K562 (cell line): Measurements from ENCODE around the gene CAPZB. TPM values are rescaled to one million over a fixed set of nuclear protein-coding genes. Genes with fewer than 3 reads are reported as not detected.

ENCODE experiments used
- CTBP1 ChIP-seq: fragments of 450-650 bp; IDR thresholded peaks from 2 replicates; pipeline ENCODE4 v1.6.1; 2016; ENCODE audit warnings: borderline replicate concordance
- EP300 ChIP-seq: IDR thresholded peaks from 2 replicates; pipeline ENCODE4 v1.6.1; 2012; ENCODE audit warnings: low read length, improper control_type of control experiment
- ESRRB ChIP-seq: fragments of 250-450 bp; sonication (Bioruptor Pico); IDR thresholded peaks from 2 replicates; pipeline ENCODE4 v1.5.0; 2020; ENCODE audit warnings: mild to moderate bottlenecking, moderate library complexity, borderline replicate concordance
- FOXP1 ChIP-seq: sonication (generic); formaldehyde crosslinking; IDR thresholded peaks from 2 replicates; pipeline ENCODE4 v1.8.0; 2022; ENCODE audit warnings: mild to moderate bottlenecking, missing genetic modification reagents
- HDAC2 ChIP-seq: fragments of 450-650 bp; IDR thresholded peaks from 2 replicates; pipeline ENCODE4 v1.6.1; 2016; ENCODE audit warnings: mild to moderate bottlenecking
- KDM2B ChIP-seq: fragments of 250-450 bp; sonication (Bioruptor Pico); IDR thresholded peaks from 2 replicates; pipeline ENCODE4 v1.8.0; 2021; ENCODE audit warnings: mild to moderate bottlenecking, moderate library complexity
- KLF16 ChIP-seq: IDR thresholded peaks from 2 replicates; pipeline ENCODE4 v1.6.1; 2016; ENCODE audit warnings: antibody characterized with exemption
- LEF1 ChIP-seq: fragments of 450-650 bp; IDR thresholded peaks from 2 replicates; pipeline ENCODE4 v1.6.1; 2016; ENCODE audit warnings: mild to moderate bottlenecking
- NCOR1 ChIP-seq: fragments of 450-650 bp; IDR thresholded peaks from 2 replicates; pipeline ENCODE4 v1.6.1; 2016; ENCODE audit warnings: mild to moderate bottlenecking, moderate library complexity
- SMAD3 ChIP-seq: fragments of 450-650 bp; formaldehyde crosslinking; conservative IDR thresholded peaks from 2 replicates; pipeline ENCODE4 v1.4.0; 2020; ENCODE audit warnings: mild to moderate bottlenecking
- SMAD4 ChIP-seq: fragments of 250-450 bp; sonication (Bioruptor Pico); conservative IDR thresholded peaks from 2 replicates; pipeline ENCODE4 v1.8.0; 2021; ENCODE audit warnings: inconsistent platforms, mild to moderate bottlenecking, moderate library complexity
- SMARCA4 ChIP-seq: fragments of 450-650 bp; IDR thresholded peaks from 2 replicates; pipeline ENCODE4 v1.6.1; 2016
- TEAD4 ChIP-seq, 2 experiments: sonication (generic) in 1 of 2; formaldehyde crosslinking in 1 of 2; IDR thresholded peaks; 2 replicates each; pipeline versions ENCODE4 v1.6.1 to v1.8.0; 2012 to 2022; ENCODE audit warnings: borderline replicate concordance in 1 of 2, inconsistent platforms in 1 of 2, low read length in 1 of 2, mild to moderate bottlenecking in 1 of 2, missing genetic modification reagents in 1 of 2
- ZFP36 ChIP-seq: fragments of 150-350 bp; IDR thresholded peaks from 2 replicates; pipeline ENCODE4 v1.6.1; 2018; ENCODE audit warnings: low read length, low read depth; ENCODE audit not compliant: partially characterized antibody
- ZNF121 ChIP-seq: sonication (generic); formaldehyde crosslinking; conservative IDR thresholded peaks from 2 replicates; pipeline ENCODE4 v1.8.0; 2022; ENCODE audit warnings: missing genetic modification reagents
- ZNF668 ChIP-seq: fragments of 250-450 bp; sonication (Bioruptor Pico); IDR thresholded peaks from 2 replicates; pipeline ENCODE4 v1.8.0; 2022; ENCODE audit warnings: mild to moderate bottlenecking, inconsistent platforms
- ZSCAN29 ChIP-seq: fragments of 450-650 bp; IDR thresholded peaks from 2 replicates; pipeline ENCODE4 v1.6.1; 2017
- polyA plus RNA-seq, 8 experiments: library from polyadenylated mRNA; depleted of rRNA in 4 of 8; stranded (reverse) in 5 of 8; unstranded in 3 of 8; fragments of >200 nt; fragmentation: Nextera tagmentation in 2 of 8; fragmentation: Illumina TruSeq in 1 of 8; extraction: Ambion mirVana in 2 of 8; extraction: Trizol in 1 of 8; gene quantifications; 2 replicates each; pipeline versions ENCODE4 v1.2.1 to v1.2.3, GENCODE V29; 2011 to 2014; ENCODE audit warnings: inconsistent platforms in 1 of 8, missing spikeins in 1 of 8
- total RNA-seq, 7 experiments: library from RNA; depleted of rRNA in 6 of 7; stranded (reverse); fragments of >200 nt in 6 of 7; fragmentation: Illumina TruSeq in 2 of 7; extraction: Trizol in 2 of 7; gene quantifications; 2 replicates each; pipeline versions ENCODE4 v1.2.1 to v1.2.3, GENCODE V29; 2011 to 2021; ENCODE audit warnings: low replicate concordance in 1 of 7
- TF ChIP-seq, protein P1 (sequence below): fragments of 450-650 bp; formaldehyde crosslinking; IDR thresholded peaks from 2 replicates; pipeline ENCODE4 v1.4.0; 2022; ENCODE audit warnings: missing genetic modification characterization
- TF ChIP-seq, protein P2 (sequence below): fragments of 250-450 bp; sonication (Bioruptor Pico); IDR thresholded peaks from 2 replicates; pipeline ENCODE4 v1.4.0; 2020
- TF ChIP-seq, protein P3 (sequence below): fragments of 250-450 bp; sonication (Bioruptor Pico); IDR thresholded peaks from 2 replicates; pipeline ENCODE4 v1.5.0; 2021; ENCODE audit warnings: mild to moderate bottlenecking, borderline replicate concordance

CAPZB gene
- total and polyA plus RNA-seq, 9 of the 15 experiments (the other 6 are each of a cell fraction or from before 2014, with no cell fraction given) = 57.6 to 297 (median 125) TPM

DNA sequence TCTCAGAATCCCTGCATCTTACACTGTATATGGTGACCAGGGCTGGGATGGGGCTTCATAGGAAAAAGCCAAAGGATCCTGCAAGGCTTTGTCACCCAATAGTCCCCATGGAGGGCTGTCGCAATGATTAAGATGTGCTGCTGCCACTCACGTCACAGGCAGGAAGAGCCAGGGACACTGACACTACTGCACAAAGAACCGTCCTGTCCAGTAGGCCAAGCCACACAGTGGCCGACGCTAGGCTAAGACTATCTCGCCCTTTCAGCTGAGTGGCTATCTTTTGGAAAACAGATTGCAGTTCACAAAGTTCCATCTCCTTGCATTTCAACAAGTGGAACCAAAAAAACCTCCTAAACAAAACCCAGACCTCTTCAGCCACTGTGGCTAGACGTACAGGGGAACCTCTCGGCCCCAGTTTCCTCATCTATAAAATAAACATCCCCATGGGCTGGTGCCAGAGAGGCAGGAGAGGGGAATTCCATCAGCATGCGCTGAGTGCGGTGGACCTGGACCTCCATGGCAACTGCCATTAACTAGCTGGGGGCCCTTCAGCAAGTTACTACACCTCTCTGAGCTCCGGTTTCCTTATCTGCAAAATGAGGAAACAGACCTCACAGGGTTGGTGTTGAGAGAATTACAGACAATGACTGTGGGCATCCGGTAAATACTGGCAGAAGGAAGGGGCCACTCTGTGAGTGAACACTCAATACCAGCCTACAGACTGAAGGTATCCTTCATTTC is 8.7 kb downstream of the CAPZB start (continued):
- TF ChIP-seq FOXP1 (0 out of 2 replicates have a peak, but pooled peaks have one; percentile 10), ZFP36 (peak; percentile 91), SMAD3 (0 out of 2 replicates have a peak, but pooled peaks have one; percentile 28), ESRRB (CRISPR knock-in tag) (no peak), ZNF121 (no peak), EP300 (peak; percentile 60; the same call in 1 of the 2 replicates), HDAC2 (peak; percentile 29; the same call in 1 of the 2 replicates), SMAD4 (CRISPR knock-in tag) (peak; percentile 37; the same call in 1 of the 2 replicates), KDM2B (CRISPR knock-in tag) (no peak), LEF1 (0 out of 2 replicates have a peak, but pooled peaks have one; percentile 21), KLF16 (peak; percentile 33; the same call in 1 of the 2 replicates), ZNF668 (CRISPR knock-in tag) (no peak), TEAD4 (IDR thresholded peaks at IDR 0.05; ENCODE audit: low read length) (peak; percentile 67), TEAD4 (CRISPR knock-in tag; IDR thresholded peaks at IDR 0.05; ENCODE audit: borderline replicate concordance) (no peak), NCOR1 (peak; percentile 47), ZSCAN29 (no peak), CTBP1 (peak; percentile 36; the same call in 1 of the 2 replicates), SMARCA4 (peak; percentile 69; the same call in 1 of the 2 replicates)
- TF ChIP-seq, protein P1, sequence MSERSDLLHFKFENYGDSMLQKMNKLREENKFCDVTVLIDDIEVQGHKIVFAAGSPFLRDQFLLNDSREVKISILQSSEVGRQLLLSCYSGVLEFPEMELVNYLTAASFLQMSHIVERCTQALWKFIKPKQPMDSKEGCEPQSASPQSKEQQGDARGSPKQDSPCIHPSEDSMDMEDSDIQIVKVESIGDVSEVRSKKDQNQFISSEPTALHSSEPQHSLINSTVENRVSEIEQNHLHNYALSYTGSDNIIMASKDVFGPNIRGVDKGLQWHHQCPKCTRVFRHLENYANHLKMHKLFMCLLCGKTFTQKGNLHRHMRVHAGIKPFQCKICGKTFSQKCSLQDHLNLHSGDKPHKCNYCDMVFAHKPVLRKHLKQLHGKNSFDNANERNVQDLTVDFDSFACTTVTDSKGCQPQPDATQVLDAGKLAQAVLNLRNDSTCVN (CRISPR knock-in tag) = no peak
- TF ChIP-seq, protein P2, sequence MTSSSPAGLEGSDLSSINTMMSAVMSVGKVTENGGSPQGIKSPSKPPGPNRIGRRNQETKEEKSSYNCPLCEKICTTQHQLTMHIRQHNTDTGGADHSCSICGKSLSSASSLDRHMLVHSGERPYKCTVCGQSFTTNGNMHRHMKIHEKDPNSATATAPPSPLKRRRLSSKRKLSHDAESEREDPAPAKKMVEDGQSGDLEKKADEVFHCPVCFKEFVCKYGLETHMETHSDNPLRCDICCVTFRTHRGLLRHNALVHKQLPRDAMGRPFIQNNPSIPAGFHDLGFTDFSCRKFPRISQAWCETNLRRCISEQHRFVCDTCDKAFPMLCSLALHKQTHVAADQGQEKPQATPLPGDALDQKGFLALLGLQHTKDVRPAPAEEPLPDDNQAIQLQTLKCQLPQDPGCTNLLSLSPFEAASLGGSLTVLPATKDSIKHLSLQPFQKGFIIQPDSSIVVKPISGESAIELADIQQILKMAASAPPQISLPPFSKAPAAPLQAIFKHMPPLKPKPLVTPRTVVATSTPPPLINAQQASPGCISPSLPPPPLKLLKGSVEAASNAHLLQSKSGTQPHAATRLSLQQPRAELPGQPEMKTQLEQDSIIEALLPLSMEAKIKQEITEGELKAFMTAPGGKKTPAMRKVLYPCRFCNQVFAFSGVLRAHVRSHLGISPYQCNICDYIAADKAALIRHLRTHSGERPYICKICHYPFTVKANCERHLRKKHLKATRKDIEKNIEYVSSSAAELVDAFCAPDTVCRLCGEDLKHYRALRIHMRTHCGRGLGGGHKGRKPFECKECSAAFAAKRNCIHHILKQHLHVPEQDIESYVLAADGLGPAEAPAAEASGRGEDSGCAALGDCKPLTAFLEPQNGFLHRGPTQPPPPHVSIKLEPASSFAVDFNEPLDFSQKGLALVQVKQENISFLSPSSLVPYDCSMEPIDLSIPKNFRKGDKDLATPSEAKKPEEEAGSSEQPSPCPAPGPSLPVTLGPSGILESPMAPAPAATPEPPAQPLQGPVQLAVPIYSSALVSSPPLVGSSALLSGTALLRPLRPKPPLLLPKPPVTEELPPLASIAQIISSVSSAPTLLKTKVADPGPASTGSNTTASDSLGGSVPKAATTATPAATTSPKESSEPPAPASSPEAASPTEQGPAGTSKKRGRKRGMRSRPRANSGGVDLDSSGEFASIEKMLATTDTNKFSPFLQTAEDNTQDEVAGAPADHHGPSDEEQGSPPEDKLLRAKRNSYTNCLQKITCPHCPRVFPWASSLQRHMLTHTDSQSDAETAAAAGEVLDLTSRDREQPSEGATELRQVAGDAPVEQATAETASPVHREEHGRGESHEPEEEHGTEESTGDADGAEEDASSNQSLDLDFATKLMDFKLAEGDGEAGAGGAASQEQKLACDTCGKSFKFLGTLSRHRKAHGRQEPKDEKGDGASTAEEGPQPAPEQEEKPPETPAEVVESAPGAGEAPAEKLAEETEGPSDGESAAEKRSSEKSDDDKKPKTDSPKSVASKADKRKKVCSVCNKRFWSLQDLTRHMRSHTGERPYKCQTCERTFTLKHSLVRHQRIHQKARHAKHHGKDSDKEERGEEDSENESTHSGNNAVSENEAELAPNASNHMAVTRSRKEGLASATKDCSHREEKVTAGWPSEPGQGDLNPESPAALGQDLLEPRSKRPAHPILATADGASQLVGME (CRISPR knock-in tag) = 0 out of 2 replicates have a peak, but pooled peaks have one; percentile 23
- TF ChIP-seq, protein P3, sequence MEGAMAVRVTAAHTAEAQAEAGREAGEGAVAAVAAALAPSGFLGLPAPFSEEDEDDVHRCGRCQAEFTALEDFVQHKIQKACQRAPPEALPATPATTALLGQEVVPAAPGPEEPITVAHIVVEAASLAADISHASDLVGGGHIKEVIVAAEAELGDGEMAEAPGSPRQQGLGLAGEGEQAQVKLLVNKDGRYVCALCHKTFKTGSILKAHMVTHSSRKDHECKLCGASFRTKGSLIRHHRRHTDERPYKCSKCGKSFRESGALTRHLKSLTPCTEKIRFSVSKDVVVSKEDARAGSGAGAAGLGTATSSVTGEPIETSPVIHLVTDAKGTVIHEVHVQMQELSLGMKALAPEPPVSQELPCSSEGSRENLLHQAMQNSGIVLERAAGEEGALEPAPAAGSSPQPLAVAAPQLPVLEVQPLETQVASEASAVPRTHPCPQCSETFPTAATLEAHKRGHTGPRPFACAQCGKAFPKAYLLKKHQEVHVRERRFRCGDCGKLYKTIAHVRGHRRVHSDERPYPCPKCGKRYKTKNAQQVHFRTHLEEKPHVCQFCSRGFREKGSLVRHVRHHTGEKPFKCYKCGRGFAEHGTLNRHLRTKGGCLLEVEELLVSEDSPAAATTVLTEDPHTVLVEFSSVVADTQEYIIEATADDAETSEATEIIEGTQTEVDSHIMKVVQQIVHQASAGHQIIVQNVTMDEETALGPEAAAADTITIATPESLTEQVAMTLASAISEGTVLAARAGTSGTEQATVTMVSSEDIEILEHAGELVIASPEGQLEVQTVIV = no peak
